Neuronal stem cell (in vitro differentiated cells): Measurements from ENCODE around the gene SEMA3E.

Source experiments
- DNase-seq: peaks from one replicate; pipeline ENCODE4 v3.0.0-alpha.2; 2013; ENCODE audit warnings: low spot score
- H2AFZ ChIP-seq: one replicate; pipeline ENCODE4 v1.6.1; 2013; ENCODE audit warnings: mild to moderate bottlenecking, low read length, inconsistent platforms
- H2AK5ac ChIP-seq: 2 replicates; pipeline ENCODE4 v1.6.1; 2013; ENCODE audit warnings: low read depth, mild to moderate bottlenecking, inconsistent platforms, low read length, moderate library complexity, mixed read lengths
- H2BK120ac ChIP-seq: 2 replicates; pipeline ENCODE4 v1.6.1; 2013; ENCODE audit warnings: low read depth, mild to moderate bottlenecking, inconsistent platforms, low read length, moderate library complexity, mixed read lengths
- H2BK12ac ChIP-seq: one replicate; pipeline ENCODE4 v1.6.1; 2013; ENCODE audit warnings: low read length, inconsistent platforms
- H2BK15ac ChIP-seq: 2 replicates; pipeline ENCODE4 v1.6.1; 2013; ENCODE audit warnings: mild to moderate bottlenecking, low read length, inconsistent platforms, mixed read lengths
- H2BK5ac ChIP-seq: one replicate; pipeline ENCODE4 v1.6.1; 2013; ENCODE audit warnings: inconsistent platforms, mild to moderate bottlenecking, low read length, moderate library complexity
- H3K14ac ChIP-seq: one replicate; pipeline ENCODE4 v1.6.1; 2013; ENCODE audit warnings: low read length, inconsistent platforms
- H3K18ac ChIP-seq: 2 replicates; pipeline ENCODE4 v1.6.1; 2013; ENCODE audit warnings: low read length, inconsistent platforms
- H3K23ac ChIP-seq: 2 replicates; pipeline ENCODE4 v1.6.1; 2013; ENCODE audit warnings: low read depth, mild to moderate bottlenecking, mixed read lengths, low read length, inconsistent platforms; ENCODE audit not compliant: poor library complexity
- H3K27ac ChIP-seq: replicated peaks from 3 replicates; pipeline ENCODE4 v1.5.1; 2013; ENCODE audit warnings: low read length, inconsistent platforms
- H3K27me3 ChIP-seq, 3 experiments: 2 replicates each; pipeline ENCODE4 v1.6.1; 2013; ENCODE audit warnings: low read length in 3 of 3, mild to moderate bottlenecking in 2 of 3, inconsistent platforms in 1 of 3, low read depth in 1 of 3, mixed read lengths in 1 of 3, moderate library complexity in 1 of 3; ENCODE audit not compliant: control insufficient read depth in 3 of 3, insufficient read depth in 3 of 3
- H3K36me3 ChIP-seq, 2 donors: replicated peaks in 1 of 2; 2 replicates each; pipeline ENCODE4 v1.6.1; 2013; ENCODE audit warnings: low read length in 2 of 2; ENCODE audit not compliant: control insufficient read depth in 2 of 2, insufficient read depth in 2 of 2
- H3K4ac ChIP-seq: 2 replicates; pipeline ENCODE4 v1.6.1; 2013; ENCODE audit warnings: inconsistent platforms, mild to moderate bottlenecking, low read length, moderate library complexity
- H3K4me1 ChIP-seq, 2 donors: 1 replicate in 1 of 2; 2 replicates in 1 of 2; pipeline ENCODE4 v1.6.1; 2013; ENCODE audit warnings: low read length in 2 of 2, low read depth in 1 of 2; ENCODE audit not compliant: control insufficient read depth in 2 of 2, insufficient read depth in 1 of 2
- H3K4me2 ChIP-seq: one replicate; pipeline ENCODE4 v1.6.1; 2013; ENCODE audit warnings: mild to moderate bottlenecking, low read length, inconsistent platforms; ENCODE audit not compliant: insufficient read depth, poor library complexity, severe bottlenecking
- H3K4me3 ChIP-seq, 2 donors: 2 replicates each; pipeline ENCODE4 v1.5.1; 2013; ENCODE audit warnings: low read length in 2 of 2, mild to moderate bottlenecking in 2 of 2, inconsistent platforms in 1 of 2, moderate library complexity in 1 of 2
- H3K79me1 ChIP-seq: one replicate; pipeline ENCODE4 v1.6.1; 2013; ENCODE audit warnings: low read depth, mild to moderate bottlenecking, inconsistent platforms, low read length, moderate library complexity
- H3K9ac ChIP-seq: one replicate; pipeline ENCODE4 v1.6.1; 2013; ENCODE audit warnings: mild to moderate bottlenecking, low read depth, low read length, inconsistent platforms; ENCODE audit not compliant: poor library complexity
- H3K9me3 ChIP-seq, 2 donors: replicated peaks in 1 of 2; 2 replicates each; pipeline versions ENCODE3 to v1.6.1; 2013; ENCODE audit warnings: low read length in 2 of 2, mild to moderate bottlenecking in 2 of 2, inconsistent platforms in 1 of 2, low read depth in 1 of 2, mixed read lengths in 1 of 2, moderate library complexity in 1 of 2; ENCODE audit not compliant: control insufficient read depth in 2 of 2, insufficient read depth in 1 of 2
- H4K8ac ChIP-seq: one replicate; pipeline ENCODE4 v1.6.1; 2013; ENCODE audit warnings: low read depth, mild to moderate bottlenecking, inconsistent platforms, low read length, moderate library complexity
- H4K91ac ChIP-seq: one replicate; pipeline ENCODE4 v1.6.1; 2013; ENCODE audit warnings: low read length, low read depth, mild to moderate bottlenecking, inconsistent platforms; ENCODE audit not compliant: poor library complexity
- WGBS, 2 donors: extraction: QIAGEN DNeasy Blood & Tissue Kit; methylation state at CpG; one replicate each; pipeline ENCODE4 v1.1.7; 2013; ENCODE audit warnings: missing lambda C conversion rate in 2 of 2, mixed read lengths in 1 of 2; ENCODE audit not compliant: insufficient read length in 2 of 2, insufficient replicate concordance in 1 of 2; ENCODE audit errors: extremely low coverage in 2 of 2; 5-methylcytosine and 5-hydroxymethylcytosine counted together

The SEMA3E gene

DNA sequence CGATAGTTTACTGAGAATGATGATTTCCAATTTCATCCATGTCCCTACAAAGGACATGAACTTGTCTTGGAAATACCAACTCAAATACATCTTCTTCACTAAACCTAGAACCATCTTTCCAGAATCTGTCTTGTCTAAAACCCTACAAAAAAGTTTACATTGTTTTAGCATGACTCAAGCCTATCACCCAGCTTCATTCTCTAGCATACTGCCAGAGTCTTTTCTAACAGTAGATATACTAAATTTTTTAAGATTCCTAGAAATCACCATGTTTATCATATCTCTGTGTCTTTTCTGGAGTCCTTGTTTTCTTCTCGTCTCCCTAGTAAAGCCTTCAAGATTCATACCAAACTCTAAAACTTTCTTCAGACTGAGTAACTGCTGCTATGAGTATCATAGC lies 129.7 kb downstream of the SEMA3E start:
- WGBS, 2 donors, result no CpG with 5 or more reads among the region's 2 CpGs
- Histone ChIP-seq H2BK5ac (no peak overlapping the region), H3K14ac (no peak overlapping the region), H3K27me3 (no peaks in the 10 kb centered on the region), H2AFZ (no peak overlapping the region), H3K27ac (no peak overlapping the region), H4K8ac (no peak overlapping the region), H3K4ac (no peak overlapping the region), H3K4me1 (no peaks in the 10 kb centered on the region), H3K79me1 (no peaks in the 10 kb centered on the region), H2BK15ac (no peak overlapping the region), H3K9ac (no peak overlapping the region), H3K4me2 (no peak overlapping the region), H2BK12ac (no peak overlapping the region), H2AK5ac (no peak overlapping the region), H2BK120ac (no peak overlapping the region), H3K23ac (no peak overlapping the region), H3K36me3 (no peaks in the 10 kb centered on the region), H3K9me3 (no peaks in the 10 kb centered on the region), H4K91ac (no peak overlapping the region), H3K4me3 (no peak overlapping the region), H3K18ac (no peak overlapping the region)
- no peak for DNase-seq

DNA sequence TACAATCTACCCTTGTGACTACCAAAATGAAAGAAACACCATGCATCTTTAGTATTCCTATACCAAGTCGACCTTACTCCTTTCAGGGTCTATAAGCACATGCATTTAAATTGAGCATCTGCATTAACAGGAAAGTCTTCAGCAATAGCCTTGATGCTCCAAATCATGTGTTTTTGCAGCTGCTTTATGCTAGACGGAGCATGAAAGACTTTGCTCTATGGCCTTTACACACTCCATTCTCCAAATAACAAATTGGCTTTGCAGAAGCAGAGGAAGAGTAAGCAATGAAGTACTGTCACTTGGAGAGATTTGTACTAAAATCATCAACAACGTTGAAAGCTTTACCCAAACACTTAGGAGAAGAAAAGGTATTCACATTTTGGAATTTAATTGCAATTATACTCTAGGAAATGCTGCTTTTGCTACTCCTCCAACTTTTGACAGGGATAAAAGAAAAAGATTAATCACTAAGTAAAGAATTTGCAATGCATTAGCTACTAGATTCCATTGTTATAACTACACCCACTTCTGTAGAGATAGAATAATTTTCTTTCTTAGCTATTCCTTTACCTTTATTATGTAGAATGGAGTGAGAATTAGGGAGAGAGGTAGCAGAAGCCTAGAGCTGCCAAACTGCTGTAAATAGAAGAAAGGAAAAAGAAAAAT lies 131.8 kb downstream of the SEMA3E start:
- Histone ChIP-seq H2BK15ac (no peak overlapping the region), H3K4me2 (no peak overlapping the region), H3K18ac (no peak overlapping the region), H2BK12ac (no peak overlapping the region), H2BK120ac (no peak overlapping the region), H2AFZ (peak overlapping the region; percentile 12), H3K27ac (no peak overlapping the region), H3K9me3 (no peaks in the 10 kb centered on the region), H4K91ac (no peak overlapping the region), H3K27me3 (no peaks in the 10 kb centered on the region), H3K79me1 (no peaks in the 10 kb centered on the region), H3K4me3 (no peak overlapping the region), H3K4ac (no peak overlapping the region), H3K9ac (no peak overlapping the region), H3K23ac (no peak overlapping the region), H2AK5ac (no peak overlapping the region), H2BK5ac (no peak overlapping the region), H3K36me3 (no peaks in the 10 kb centered on the region), H3K14ac (no peak overlapping the region), H3K4me1 (no peaks in the 10 kb centered on the region), H4K8ac (no peak overlapping the region)
- no CpG with 5 or more reads among the region's 3 CpGs for WGBS, 2 donors
- DNase-seq, result no peak

DNA sequence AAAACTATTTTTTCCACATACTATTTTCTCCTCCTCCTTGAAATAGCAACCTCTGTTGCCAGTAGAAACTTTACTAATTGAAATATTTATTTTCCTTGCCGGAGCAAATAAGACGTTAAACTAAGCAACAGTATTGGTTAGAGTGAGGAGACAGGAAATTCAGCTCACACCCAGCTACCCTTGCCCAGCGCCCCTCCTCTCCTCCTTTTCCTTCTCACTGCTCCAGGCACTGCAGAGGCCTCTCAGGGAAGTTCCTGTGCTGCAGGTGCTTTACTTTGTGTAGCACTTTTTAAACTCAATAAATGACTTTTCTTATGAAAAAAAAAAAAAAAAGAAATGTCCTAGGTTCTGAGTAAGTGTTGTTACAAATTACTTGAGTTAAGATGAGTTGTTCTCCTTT lies 134.0 kb downstream of the SEMA3E start:
- Histone ChIP-seq H3K27ac (no peak overlapping the region), H3K4me2 (no peak overlapping the region), H3K23ac (no peak overlapping the region), H2BK15ac (no peak overlapping the region), H3K9ac (no peak overlapping the region), H3K36me3 (no peaks in the 10 kb centered on the region), H3K4me3 (no peak overlapping the region), H4K91ac (no peak overlapping the region), H3K79me1 (no peaks in the 10 kb centered on the region), H3K18ac (no peak overlapping the region), H2AK5ac (no peak overlapping the region), H4K8ac (no peak overlapping the region), H3K9me3 (no peaks in the 10 kb centered on the region), H2AFZ (no peak overlapping the region), H3K27me3 (no peaks in the 10 kb centered on the region), H3K14ac (no peak overlapping the region), H2BK5ac (no peak overlapping the region), H2BK12ac (no peak overlapping the region), H2BK120ac (no peak overlapping the region), H3K4me1 (no peaks in the 10 kb centered on the region), H3K4ac (no peak overlapping the region)
- DNase-seq, result no peak
- no CpG with 5 or more reads among the region's 3 CpGs for WGBS, 2 donors

DNA sequence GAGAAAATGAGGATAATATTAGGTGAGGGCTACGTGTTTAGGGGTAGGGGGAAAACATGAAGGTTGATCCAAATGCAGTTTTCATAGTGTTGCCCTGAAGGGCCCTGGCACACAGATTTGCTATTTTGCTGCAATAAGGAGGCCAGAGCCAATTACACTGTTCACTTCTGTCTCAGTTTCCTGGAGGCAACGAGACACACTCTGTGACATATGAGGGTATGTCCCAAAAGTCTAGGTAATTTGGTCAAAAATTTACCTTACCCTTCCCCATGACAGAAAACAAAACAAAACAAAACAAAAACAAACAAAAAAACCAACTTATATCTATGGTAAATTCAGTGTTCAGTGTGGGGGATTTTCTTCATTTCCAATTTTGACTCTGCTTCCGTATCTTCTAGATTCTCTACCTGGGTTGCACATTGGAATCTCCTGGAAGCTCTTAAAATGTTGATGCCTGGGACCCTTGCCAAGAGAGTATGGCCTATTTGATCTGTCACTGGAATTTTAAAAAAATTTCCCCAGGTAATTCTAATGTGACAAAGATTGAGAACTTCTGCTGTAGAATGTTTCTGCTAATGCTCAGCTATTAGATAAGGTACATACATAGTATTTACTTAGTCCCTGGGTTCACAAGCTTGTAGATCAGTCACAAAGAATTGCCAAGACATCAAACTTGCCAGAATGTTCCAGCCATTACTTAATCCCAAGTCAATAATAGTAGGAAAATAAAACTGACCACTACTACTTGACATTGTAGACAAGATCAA lies 139.5 kb downstream of the SEMA3E start:
- Histone ChIP-seq H4K91ac (no peak overlapping the region), H2BK120ac (no peak overlapping the region), H2AFZ (no peak overlapping the region), H3K4me2 (no peak overlapping the region), H4K8ac (no peak overlapping the region), H2BK15ac (no peak overlapping the region), H3K9me3 (no peaks in the 10 kb centered on the region), H2AK5ac (no peak overlapping the region), H3K14ac (no peak overlapping the region), H3K79me1 (no peaks in the 10 kb centered on the region), H3K4ac (no peak overlapping the region), H2BK5ac (no peak overlapping the region), H3K4me3 (no peak overlapping the region), H3K36me3 (no peaks in the 10 kb centered on the region), H3K9ac (no peak overlapping the region), H2BK12ac (no peak overlapping the region), H3K23ac (no peak overlapping the region), H3K27ac (no peak overlapping the region), H3K27me3 (no peaks in the 10 kb centered on the region), H3K18ac (no peak overlapping the region), H3K4me1 (no peaks in the 10 kb centered on the region)
- no peak for DNase-seq
- WGBS, 2 donors, result no CpG with 5 or more reads among the region's 3 CpGs
